HT-29 (cell line): ENCODE measurements around the gene ZDHHC18. TPM values are rescaled to one million over a fixed set of nuclear protein-coding genes. Genes with fewer than 3 reads are reported as not detected.
"Not testable (repeated sequence)": the region's sequence is repeated elsewhere in the genome, so short reads cannot be mapped to it uniquely, and the experiment has no call there.

Experiments
- DNase-seq: peaks from one replicate; pipeline ENCODE4 v3.0.0-alpha.2; 2015; ENCODE audit warnings: low spot score
- total RNA-seq: library from RNA; depleted of rRNA; stranded (reverse); fragments of >200 nt; shearing (Covaris generic); gene quantifications from 2 replicates; pipeline ENCODE4 v1.2.3, GENCODE V29; 2014

ZDHHC18 gene
- total RNA-seq, 1 experiment from 2014 or later, result 30.0 TPM

DNA sequence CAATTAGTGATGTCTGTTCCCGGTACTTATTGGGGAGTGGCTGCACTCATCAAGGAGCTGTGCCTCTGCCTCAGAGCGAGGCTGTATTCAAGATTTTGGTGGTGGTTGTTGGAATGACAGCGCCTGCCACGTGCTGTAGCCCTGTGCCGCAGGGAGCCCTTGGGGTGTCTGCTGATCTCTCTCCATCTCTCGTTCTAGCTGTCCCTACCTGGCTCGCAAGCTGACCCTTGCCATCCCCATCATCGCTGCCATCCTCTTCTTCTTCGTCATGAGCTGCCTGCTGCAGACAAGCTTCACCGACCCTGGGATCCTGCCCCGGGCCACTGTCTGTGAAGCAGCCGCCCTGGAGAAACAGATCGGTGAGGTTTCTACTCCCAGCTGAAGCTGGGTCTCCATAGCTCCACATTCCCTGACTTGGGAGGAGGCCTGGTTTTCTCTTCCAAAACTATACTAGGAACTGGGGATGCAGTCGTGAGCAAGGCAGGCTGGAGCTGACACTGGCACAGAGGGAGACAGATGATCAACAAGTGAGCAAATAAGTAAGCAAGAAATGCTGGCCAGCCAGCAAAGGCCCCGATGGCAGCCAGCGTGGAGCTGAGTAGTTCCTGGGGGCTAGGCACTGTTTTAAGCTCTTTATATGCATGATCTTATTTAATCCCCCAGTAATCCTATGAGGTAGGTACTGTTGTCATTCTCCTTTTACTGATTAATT, 5.9 kb downstream of the ZDHHC18 start:
- no peak for DNase-seq

DNA sequence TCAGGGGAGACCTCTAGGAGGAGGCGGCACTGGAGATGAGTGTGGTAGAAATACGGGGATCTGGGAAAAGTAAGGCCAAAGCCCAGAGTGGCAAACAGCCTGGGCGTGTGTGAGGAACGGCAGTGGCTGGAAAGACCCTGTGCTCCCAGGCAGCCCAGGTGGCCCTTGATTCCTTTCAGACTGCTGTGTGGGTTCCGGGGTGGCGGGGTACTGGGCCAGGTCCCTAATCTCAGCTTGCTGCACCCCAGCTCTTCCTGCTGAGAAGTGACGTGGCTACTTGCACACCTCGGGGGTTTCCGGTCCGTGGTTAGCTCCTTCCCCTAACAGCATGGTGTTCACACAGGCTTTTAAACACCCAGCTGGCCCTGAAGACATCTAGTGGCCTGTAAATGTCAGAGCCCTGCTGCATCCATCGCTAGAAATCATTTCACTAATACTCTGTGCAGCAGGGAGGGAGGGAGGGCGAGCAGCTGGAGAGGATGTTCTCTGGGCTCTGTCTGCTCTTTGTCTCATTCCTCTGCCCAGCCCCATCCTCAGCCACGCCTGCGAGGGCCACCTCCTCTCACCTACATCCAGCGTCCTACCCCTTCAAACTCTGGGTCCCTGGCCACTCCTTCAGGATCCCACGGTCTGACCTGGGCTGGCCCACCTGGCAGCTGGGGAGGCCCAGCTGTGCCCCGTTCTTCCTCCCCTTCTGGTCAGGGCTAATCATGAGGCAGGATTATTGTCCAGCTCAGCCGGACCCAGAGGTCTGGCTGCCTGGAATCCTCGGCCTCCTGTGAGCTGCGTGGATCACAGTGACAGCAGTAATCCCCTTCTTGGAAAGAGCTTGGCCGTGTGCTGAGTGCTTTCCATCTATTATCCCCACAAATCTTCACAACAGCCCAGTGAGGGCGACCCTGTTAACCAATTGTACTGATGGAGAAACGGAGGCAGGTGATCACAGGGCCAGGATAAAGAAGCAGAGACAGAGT, 7.2 kb downstream of the ZDHHC18 start:
- DNase-seq, result no peak

DNA sequence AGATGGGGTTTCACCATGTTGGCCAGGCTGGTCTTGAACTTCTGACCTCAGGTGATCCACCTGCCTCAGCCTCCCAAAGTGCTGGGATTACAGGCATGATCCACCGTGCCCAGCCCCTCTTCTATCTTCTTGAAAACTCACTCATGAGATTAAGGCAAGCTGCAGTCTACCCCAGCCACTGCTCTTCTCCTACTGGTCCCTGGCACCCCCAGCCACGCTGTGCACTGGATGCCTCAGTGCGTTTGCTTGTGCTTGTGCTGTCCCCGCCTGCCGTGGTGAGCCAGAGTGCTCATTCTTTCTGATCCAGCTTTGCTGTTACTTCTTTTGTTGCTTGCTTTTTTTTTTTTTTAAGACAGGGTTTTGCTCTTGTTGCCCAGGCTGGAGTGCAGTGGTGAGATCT, 11.2 kb downstream of the ZDHHC18 start:
- DNase-seq, result not testable (repeated sequence)

DNA sequence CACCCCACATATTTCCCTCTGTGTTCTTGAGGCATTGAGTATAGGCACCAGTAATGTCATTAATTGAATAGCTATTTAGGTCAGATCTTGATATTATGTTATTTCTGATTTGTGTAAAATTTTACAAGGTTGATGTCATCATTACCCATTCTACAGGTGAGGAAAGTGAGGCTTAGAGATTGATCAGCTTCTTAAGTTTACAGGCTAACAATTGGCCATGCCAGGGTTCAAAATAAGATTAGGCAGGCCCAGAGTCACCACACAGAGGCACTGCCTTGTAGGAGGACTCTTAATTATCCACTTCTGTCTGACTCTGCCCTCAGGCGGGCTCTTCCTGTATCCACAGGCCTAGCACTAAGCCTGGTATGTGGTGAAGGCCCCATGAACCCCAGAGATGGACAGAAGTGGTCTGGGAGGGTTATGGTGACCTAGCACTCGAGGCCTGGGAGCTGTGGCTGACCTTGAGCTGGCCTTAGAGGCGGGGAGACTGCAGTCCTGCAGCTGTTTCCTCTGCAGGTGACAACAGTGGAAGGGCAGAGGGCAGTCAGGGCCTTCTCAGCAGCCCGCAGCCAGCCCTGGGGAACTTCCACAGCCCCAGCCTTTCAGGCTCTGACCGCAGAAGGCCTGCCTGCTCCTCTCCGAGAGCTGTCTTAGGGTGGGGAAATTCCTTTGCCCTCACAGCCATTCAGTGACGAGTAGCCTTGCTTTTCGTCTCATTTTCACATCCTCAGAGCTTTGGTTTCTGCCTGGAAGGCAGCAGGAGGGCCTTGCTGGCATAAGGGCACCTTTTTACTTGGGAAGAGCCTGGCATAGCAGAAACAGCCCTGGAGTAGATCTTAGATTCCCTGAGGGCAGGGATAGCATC, 12.2 kb downstream of the ZDHHC18 start:
- no peak for DNase-seq

DNA sequence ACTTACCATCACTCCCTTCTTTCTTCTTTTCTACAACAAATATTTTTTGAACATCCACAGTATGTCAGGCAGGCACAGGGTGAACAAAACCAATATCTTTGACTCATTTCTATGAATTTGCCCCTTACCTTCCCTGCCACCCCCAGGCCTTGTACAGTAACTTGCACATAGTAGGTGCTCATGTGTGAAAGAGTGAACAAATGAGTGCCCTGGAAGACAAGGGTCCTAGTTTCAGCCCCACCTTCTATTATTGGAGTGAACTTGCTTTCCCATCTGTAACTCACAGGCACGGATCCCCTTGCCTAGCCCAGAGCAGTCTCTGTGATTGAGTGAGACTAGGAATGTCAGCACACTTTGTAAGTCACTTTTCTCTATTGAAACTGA, 12.8 kb downstream of the ZDHHC18 start:
- DNase-seq, result no peak

DNA sequence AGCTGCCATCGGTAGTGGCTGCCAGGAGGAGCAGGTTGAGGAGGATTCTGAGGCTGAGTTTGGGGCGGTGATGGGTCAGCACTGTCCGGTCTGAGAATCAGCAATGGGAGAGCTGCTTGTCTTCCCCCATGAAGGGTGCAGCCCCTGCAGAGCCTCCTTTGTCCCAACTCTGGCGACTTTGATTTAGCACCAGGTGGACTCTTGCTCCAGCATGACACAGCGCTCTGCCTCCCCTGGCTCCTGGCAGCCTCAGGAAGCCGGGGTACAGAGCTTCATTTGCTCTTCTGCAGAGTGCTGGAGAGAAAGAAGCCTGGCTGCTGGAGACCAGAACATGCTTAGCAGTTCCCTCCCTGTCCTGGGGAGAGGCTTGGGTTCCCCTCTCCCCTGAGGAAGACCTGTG, 13.3 kb downstream of the ZDHHC18 start:
- no peak for DNase-seq

DNA sequence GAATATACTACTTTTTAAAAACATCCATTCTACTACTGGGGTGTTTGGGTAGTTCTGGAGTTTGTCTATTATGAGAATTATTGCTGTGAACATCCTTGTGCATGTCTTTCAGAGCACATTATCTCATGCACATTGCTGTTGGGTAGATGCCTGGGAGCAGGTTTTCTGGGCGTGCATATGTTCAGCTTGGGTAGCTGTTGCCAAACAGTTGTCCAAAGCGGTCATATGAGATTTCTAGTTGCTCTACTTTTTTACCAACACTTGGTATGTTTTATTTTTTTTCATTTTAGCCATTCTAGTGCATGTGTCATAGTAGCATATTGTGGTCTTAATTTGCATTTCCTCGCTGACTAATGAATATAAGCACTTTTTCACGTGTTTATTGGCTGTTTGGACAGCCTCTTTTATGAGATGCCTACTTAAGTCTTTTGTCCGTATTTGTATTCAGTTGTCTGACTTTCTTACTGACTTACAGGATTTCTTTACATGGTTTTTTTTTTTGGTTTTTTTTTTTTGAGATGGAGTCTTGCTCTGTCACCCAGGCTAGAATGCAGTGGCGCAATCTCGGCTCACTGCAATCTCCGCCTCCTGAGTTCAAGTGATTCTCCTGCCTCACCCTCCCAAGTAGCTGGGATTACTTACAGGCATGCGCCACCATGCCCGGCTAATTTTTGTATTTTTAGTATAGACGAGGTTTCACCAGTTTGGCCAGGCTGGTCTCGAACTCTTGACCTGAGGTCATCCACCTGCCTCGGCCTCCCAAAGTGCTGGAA, 18.1 kb downstream of the ZDHHC18 start:
- DNase-seq, result no peak

DNA sequence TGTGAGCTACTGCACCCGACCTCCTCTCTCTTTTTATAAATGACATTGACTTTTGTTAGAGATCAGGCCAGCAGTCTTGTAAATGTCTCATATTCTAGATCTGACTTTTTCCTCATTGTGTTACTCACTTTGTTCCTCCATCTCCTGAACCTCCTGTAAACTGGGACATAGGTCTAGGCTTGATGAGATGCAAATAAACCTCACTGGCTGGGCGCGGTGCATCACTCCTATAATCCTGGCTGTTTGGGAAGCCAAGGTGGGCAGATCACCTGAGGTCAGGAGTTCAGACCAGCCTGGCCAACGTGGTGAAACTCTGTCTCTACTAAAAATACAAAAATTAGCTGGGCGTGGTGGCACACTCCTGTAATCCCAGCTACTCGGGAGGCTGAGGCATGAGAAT, 21.3 kb downstream of the ZDHHC18 start:
- DNase-seq, result not testable (repeated sequence)

DNA sequence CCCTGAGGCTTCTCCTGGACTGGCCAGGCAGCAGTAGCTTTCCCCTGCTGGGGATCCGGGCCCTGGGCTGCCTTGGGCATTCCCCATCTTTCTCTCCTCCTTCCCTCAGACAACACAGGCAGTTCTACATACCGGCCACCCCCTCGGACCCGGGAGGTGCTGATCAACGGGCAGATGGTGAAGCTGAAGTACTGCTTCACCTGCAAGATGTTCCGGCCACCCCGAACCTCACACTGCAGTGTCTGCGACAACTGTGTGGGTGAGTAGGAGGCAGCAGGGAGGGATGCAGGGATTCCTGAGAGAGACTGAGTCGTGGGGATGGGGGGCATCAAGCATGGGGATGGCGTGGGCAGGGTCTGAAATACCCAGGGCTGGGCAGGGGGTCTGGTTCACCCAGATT, 22.0 kb downstream of the ZDHHC18 start:
- DNase-seq, result no peak

DNA sequence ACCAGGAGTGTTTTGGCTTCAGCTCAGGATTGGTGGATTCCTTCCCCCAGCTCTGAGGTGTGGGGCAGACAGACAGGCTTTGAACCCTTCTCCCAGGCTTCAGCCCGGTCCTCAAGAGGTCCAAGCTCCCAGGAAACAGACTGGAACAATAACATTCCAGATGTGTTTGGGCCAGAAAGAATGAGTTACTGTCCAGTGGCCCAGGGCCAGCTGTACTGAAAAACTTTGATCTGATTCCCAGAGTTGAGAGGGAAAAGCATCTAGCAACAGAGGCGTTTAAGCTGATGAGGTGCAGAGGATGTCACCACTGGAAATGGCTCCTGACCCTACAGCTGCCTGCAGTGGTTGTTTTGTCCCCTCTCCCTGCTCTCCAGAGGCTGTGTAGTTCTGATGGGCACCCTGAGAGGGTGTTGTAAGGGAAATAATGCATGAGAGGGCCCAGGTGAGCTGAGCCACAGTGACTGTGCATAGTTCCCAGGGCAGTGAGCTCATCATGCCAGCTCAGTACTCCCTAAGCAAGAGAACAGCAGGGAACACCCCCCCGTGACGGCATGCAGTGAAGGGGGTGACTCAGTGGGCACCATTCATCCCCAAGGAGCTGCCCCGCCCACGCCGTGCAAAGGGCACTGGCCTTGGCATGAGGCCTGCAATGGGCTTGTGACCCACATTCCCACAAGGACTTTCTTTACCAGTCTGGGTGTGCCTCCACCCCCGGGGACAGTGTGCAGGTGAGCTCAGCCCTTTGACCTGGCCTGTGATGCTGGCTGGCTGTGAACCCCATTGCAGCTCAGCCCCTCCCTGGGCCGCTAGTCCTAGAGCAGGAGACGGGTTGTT, 22.7 kb downstream of the ZDHHC18 start:
- DNase-seq, result peak; percentile 72

DNA sequence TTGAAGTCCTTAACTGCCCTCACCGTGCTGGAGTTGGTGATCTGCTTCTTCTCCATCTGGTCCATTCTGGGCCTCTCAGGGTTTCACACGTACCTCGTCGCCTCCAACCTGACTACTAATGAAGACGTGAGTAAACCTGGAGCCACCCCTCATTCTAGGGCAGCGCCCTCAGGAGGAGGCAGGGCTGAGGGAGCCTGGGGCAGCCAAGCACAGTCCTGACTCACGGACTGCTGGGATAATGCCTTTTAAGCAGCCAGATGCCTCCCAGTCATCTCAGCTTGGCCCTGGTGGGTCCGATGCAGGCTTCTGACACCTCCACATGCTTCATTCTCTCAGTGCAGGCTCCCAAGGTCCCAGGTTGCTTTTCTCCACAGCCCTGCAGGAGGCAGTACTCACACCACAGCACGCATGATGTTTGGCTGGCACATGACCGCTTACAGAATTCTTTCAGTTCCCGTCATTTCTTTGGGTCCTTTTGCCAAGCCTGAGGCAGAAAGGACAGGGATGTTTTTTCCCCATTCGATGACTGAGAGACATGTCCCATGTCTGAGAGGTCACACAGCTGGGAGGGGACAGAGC, 24.7 kb downstream of the ZDHHC18 start:
- no peak for DNase-seq

DNA sequence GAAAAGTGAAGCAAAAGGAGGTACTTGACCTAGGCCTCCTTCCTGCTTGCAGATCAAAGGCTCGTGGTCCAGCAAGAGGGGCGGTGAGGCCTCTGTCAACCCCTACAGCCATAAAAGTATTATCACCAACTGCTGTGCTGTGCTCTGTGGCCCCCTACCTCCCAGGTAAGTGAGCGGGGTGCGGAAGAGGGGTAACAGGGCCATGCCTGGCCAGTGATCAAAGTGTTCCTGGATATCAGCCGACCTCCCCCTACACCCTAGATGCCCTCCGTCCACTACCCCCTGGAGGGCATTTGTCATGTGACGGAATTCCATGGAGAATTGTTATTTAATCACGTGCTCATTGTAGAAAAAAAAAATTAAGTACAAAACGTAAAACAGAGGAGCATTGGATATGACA, 26.2 kb downstream of the ZDHHC18 start:
- no peak for DNase-seq

DNA sequence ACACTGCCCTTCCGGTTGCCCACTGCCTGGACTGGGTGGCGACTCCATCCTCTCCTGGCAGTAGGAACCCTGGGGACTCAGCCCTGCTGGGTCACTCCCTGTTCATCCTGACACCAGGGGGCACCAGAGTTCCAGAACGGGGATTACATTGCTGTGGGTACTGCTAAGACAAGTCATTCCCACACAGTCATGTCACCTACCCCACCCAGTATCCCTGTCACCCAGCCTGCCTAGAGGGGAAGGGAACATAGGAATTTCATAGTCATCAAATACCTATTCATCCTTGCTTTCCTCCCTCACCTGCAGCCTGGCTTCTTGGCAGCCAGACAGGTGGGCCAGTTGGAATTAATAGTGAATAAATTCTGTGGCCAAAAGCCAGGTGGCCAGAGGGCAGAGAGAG, 26.7 kb downstream of the ZDHHC18 start:
- peak; percentile 96 for DNase-seq

DNA sequence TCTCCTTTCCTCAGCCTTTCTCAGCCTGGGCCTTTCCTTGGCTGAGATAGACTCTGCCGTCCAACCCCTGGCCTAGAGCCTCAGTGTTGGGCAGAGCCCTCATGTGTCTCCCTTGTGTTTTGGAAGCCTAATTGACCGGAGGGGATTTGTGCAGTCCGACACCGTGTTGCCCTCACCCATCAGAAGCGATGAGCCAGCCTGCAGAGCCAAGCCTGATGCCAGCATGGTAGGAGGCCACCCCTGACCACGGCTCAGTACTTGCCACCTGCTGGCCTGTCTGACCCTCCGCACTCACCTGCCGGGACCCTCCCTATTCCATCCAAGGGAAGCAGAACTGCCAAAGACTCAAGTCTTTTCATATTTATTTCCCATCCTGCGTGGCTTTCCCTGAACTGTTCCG, 27.1 kb downstream of the ZDHHC18 start:
- no peak for DNase-seq

DNA sequence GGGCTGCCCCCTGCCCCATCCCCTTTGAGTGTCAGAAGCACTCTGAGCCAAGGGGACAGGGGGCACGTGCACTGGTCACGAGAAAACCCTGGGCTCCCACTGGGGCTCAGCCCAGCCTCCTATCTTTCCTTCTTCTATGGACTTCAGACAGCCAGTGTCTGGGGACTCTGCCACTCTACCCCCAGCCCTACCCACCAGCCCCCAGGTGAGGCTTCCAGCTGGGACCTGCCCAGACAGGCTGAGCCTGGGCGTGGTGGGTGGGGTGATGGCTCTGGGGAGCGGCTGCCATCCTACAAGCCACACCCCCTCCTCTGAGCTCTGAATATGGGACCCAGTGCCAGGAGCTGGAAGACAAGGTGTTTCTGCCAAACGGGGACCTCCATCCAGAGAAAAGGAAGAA, 28.4 kb downstream of the ZDHHC18 start:
- DNase-seq, result no peak

DNA sequence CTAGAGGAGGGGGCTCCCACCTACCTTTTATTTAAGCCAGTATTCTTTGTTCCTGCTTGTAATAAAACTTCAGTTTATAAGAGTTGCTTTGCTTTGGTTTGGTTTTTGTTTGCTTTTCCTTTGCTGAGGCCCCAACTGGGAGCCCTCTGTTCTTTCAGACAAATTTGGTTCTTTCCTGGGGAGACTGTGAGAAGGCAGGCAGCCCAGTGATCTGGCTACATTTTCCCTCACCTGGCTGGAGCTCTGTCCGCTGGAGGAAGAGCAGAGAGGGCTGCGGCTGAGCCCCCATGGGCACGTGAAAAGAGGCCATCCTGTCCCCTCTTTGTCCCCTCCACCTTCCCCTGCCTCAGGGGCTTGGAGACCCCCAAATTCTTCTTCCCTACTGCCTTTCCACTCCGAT, 29.1 kb downstream of the ZDHHC18 start:
- no peak for DNase-seq

DNA sequence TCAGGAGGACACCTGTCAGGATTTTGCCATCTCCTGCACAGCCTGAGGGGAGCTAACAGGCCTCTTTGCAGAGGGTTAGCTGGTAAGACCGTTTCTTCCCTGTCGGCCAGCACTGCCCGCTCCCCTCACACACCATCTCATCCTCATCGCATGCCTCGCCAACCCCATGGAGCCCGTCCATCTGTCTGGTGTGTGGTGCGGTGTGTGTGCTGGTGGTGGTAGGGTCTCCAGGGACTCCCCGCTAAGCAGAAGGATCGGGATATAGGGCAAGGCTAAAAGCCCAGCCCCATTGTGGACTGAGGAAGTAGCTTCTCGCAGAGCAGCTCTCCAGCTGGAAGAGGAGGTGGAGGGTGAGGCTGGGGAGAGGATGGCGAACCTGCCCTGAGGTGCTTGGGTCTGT, 29.7 kb downstream of the ZDHHC18 start:
- no peak for DNase-seq

DNA sequence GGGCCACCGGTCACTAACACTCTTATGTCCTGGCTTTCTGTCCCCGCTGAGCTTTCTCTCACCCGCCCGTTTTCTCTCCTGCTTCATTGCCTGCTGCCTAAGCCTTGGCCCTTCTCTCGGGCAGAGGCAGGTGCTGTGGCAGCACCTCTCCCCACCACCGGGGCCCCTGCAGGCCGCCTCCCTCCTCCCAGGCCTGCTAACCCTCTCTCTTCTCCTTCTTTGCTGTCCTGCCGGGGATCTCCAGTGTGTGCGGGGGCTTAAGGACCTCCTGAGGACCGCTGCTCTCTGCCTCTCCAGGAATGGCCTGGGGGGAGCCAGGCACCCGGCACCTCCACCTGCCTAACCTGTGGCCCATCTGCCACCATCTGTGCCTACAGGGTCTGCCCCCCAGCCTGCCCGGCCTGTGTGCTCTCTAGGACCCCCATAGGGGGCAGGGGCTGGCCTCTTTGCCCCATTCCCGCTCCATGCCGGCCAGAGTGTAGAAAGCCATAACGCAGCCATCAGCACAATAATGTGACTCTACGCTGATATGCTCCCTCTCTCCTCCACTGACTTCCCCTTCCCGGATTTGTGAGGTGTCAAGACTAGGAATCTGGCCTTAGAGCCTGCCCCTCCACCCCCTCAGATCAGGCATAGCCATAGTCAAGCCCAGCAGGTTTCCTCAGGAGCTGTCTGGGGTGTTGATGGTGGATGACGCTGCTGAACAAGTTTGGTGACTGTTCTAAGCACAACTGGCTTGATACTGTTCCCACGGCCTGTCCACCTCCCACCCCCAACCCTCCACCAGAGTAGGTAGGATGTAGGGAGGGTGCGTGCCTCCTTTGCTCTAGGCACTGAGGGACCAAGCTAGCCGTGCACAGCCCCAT, 30.3 kb downstream of the ZDHHC18 start:
- no peak for DNase-seq
